SHP77 treated with DMSO at 0.1 percent for 48 hours (cell line): ENCODE results near the gene PJA1.

Source experiments
- DNase-seq: peaks from one replicate; lab custom pipeline; 2025; lab: John Stamatoyannopoulos, UW

The PJA1 gene

GRCh38 chrX:69170319-69170718 lies 5.1 kb upstream of the PJA1 start:
- no peak for DNase-seq

GRCh38 chrX:69163936-69164741 lies 1.1 kb downstream of the PJA1 start:
- no peak for DNase-seq

- no peak for DNase-seq
Measured at GRCh38 chrX:69162361-69162865, 2.8 kb downstream of the PJA1 start.

- DNase-seq = no peak
Measured at GRCh38 chrX:69161786-69162349, 3.4 kb downstream of the PJA1 start.

GRCh38 chrX:69161371-69161770 lies 3.9 kb downstream of the PJA1 start:
- DNase-seq = no peak

GRCh38 chrX:69158166-69158980 lies 6.9 kb downstream of the PJA1 start:
- no peak for DNase-seq

GRCh38 chrX:69156638-69157037 lies 8.6 kb downstream of the PJA1 start:
- no peak for DNase-seq

GRCh38 chrX:69155786-69156520 lies 9.3 kb downstream of the PJA1 start:
- DNase-seq = no peak

GRCh38 chrX:69154051-69154450 lies 11.2 kb downstream of the PJA1 start:
- DNase-seq = no peak

- DNase-seq = no peak
Measured at GRCh38 chrX:69153060-69153730, 12.1 kb downstream of the PJA1 start.

GRCh38 chrX:69152417-69152841 lies 12.8 kb downstream of the PJA1 start:
- DNase-seq = no peak

- no peak for DNase-seq
Measured at GRCh38 chrX:69151866-69152284, 13.4 kb downstream of the PJA1 start.

GRCh38 chrX:69150281-69150960 lies 14.8 kb downstream of the PJA1 start:
- no peak for DNase-seq

- DNase-seq = no peak
Measured at GRCh38 chrX:69149466-69150280, 15.6 kb downstream of the PJA1 start.

- DNase-seq = no peak
Measured at GRCh38 chrX:69148946-69149345, 16.3 kb downstream of the PJA1 start.

GRCh38 chrX:69146739-69147138 lies 18.5 kb downstream of the PJA1 start:
- DNase-seq = no peak

GRCh38 chrX:69145714-69146113 lies 19.5 kb downstream of the PJA1 start:
- no peak for DNase-seq

- DNase-seq = no peak
Measured at GRCh38 chrX:69144838-69145680, 20.2 kb downstream of the PJA1 start.

GRCh38 chrX:69143530-69143929 lies 21.7 kb downstream of the PJA1 start:
- DNase-seq = no peak
